Smooth muscle cell (in vitro differentiated cells): Measurements from ENCODE around the gene FCHSD2. TPM values are rescaled to one million over a fixed set of nuclear protein-coding genes. Genes with fewer than 3 reads are reported as not detected.
"Not testable (repeated sequence)": the region's sequence is repeated elsewhere in the genome, so short reads cannot be mapped to it uniquely, and the experiment has no call there.

ENCODE experiments used
- DNase-seq: peaks from one replicate; lab custom pipeline; 2025; ENCODE audit not compliant: unreplicated experiment; lab: John Stamatoyannopoulos, UW
- H2AFZ ChIP-seq: fragments of 200-600 bp; sonication (generic); 2 replicates; pipeline ENCODE4 v1.6.0; 2016; ENCODE audit warnings: antibody characterized with exemption, low read depth, mild to moderate bottlenecking
- H3F3A ChIP-seq: fragments of 200-600 bp; sonication (generic); 2 replicates; pipeline ENCODE4 v1.6.0; 2017; ENCODE audit warnings: antibody characterized with exemption, low read depth
- H3K27ac ChIP-seq: fragments of 200-600 bp; sonication (generic); 2 replicates; pipeline ENCODE4 v1.5.1; 2016; ENCODE audit warnings: low read depth, mild to moderate bottlenecking
- H3K27me3 ChIP-seq: fragments of 200-600 bp; sonication (generic); 2 replicates; pipeline ENCODE4 v1.6.1; 2016; ENCODE audit warnings: low read depth, mild to moderate bottlenecking
- H3K36me3 ChIP-seq: fragments of 200-600 bp; sonication (generic); 2 replicates; pipeline ENCODE4 v1.5.1; 2016; ENCODE audit warnings: low read depth
- H3K4me1 ChIP-seq: fragments of 200-600 bp; sonication (generic); 2 replicates; pipeline ENCODE4 v1.5.1; 2016; ENCODE audit warnings: low read depth
- H3K4me2 ChIP-seq: fragments of 200-600 bp; sonication (generic); 2 replicates; pipeline ENCODE4 v1.6.0; 2016; ENCODE audit warnings: mild to moderate bottlenecking
- H3K4me3 ChIP-seq: fragments of 200-600 bp; sonication (generic); 2 replicates; pipeline ENCODE4 v1.5.1; 2016; ENCODE audit warnings: mild to moderate bottlenecking
- H3K79me2 ChIP-seq: fragments of 200-600 bp; sonication (generic); 2 replicates; pipeline ENCODE4 v1.6.0; 2016; ENCODE audit warnings: low read depth, mild to moderate bottlenecking
- H3K9ac ChIP-seq: fragments of 200-600 bp; sonication (generic); 2 replicates; pipeline ENCODE4 v1.6.0; 2016; ENCODE audit warnings: low read depth
- H3K9me3 ChIP-seq: fragments of 200-600 bp; sonication (generic); replicated peaks from 2 replicates; pipeline ENCODE4 v1.5.1; 2016; ENCODE audit warnings: low read depth
- H4K20me1 ChIP-seq: fragments of 200-600 bp; sonication (generic); 2 replicates; pipeline ENCODE4 v1.6.0; 2016; ENCODE audit warnings: low read depth
- CTCF ChIP-seq: fragments of 200-600 bp; sonication (generic); IDR thresholded peaks from 2 replicates; pipeline ENCODE4 v1.5.1; 2017; ENCODE audit warnings: borderline replicate concordance, mild to moderate bottlenecking, antibody characterized with exemption; ENCODE audit not compliant: insufficient read depth, poor library complexity, severe bottlenecking
- WGBS: methylation state at CpG from one replicate; pipeline ENCODE4 v1.1.7; 2016; ENCODE audit warnings: low lambda C conversion rate; 5-methylcytosine and 5-hydroxymethylcytosine counted together
- polyA plus RNA-seq: library from polyadenylated mRNA; unstranded; fragments of >200 nt; fragmentation: Nextera tagmentation; extraction: Ambion mirVana; gene quantifications from 2 replicates; pipeline ENCODE4 v1.2.1, GENCODE V29; 2016
- total RNA-seq: library from RNA; depleted of rRNA; stranded (reverse); fragments of >200 nt; gene quantifications from 2 replicates; pipeline ENCODE4 v1.2.3, GENCODE V29; 2014

The FCHSD2 gene
- total and polyA plus RNA-seq, 2 experiments from 2014 or later, result 14.6 to 24.3 TPM

DNA sequence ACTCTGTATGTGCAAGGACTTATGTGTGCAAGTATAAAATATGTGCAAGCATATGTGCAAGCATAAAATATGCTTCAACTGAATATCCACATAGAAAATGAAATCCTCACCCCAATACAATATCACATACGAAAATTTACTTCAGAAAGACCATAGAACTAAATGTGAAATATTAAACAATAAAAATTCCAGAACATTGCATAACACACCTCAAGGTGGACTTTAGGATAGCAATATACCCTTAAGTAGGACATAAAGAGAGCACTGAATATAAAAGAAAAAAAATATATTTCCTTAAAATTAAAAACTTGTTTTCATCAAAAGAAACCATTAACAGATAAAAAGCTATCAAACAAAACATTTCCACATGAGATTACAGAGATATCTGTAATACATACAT is 67.8 kb downstream of the FCHSD2 start:
- H3K4me2 ChIP-seq, result no peak overlapping the region
- H3K27me3 ChIP-seq, result no peaks in the 10 kb centered on the region
- H3K9me3 ChIP-seq, result no peaks in the 10 kb centered on the region
- H2AFZ ChIP-seq, result no peak overlapping the region
- no peak overlapping the region for H3K9ac ChIP-seq
- H3F3A ChIP-seq, result no peaks in the 10 kb centered on the region
- no peak for TF ChIP-seq CTCF
- no peak overlapping the region for H3K4me3 ChIP-seq
- no peak overlapping the region for H3K27ac ChIP-seq
- 92% methylated on average over 1 of the region's 1 CpG for WGBS
- peaks cover 41% of the 10 kb centered on the region for H4K20me1 ChIP-seq
- H3K36me3 ChIP-seq, result peaks cover 14% of the 10 kb centered on the region
- no peaks in the 10 kb centered on the region for H3K4me1 ChIP-seq
- DNase-seq, result no peak
- peaks cover 24% of the 10 kb centered on the region for H3K79me2 ChIP-seq

GRCh38 chr11:73072935-73073481 is 69.1 kb downstream of the FCHSD2 start:
- DNase-seq, result no peak
- Histone ChIP-seq H3K27me3 (no peaks in the 10 kb centered on the region), H2AFZ (no peak overlapping the region), H4K20me1 (peaks cover 41% of the 10 kb centered on the region), H3K4me3 (no peak overlapping the region), H3K79me2 (peaks cover 24% of the 10 kb centered on the region), H3K9ac (no peak overlapping the region), H3K4me1 (no peaks in the 10 kb centered on the region), H3K9me3 (no peaks in the 10 kb centered on the region), H3K4me2 (no peak overlapping the region), H3F3A (no peaks in the 10 kb centered on the region), H3K36me3 (peaks cover 10% of the 10 kb centered on the region), H3K27ac (no peak overlapping the region)
- TF ChIP-seq CTCF, result no peak
- 89% methylated on average over 2 of the region's 2 CpGs for WGBS

DNA sequence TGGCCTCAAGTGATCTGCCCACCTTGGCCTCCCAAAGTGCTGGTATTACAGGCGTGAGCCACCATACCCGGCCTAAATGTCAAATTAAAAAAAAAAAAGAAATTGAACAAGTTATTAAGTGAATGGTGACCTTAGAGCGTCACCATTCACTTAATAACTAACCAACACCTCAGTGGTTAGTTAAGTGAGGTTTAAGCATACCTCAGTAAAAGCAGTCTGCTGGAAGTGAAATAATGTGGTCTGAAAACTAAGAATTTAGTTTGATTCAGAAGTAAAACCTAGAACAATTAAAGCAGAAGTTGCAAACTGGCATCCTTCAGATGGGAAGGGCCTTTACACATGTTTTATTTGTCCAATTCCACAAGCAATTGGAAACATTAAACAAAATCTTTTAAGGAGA is 71.5 kb downstream of the FCHSD2 start:
- Histone ChIP-seq H3K4me2 (no peak overlapping the region), H3K27me3 (no peaks in the 10 kb centered on the region), H3K4me1 (no peaks in the 10 kb centered on the region), H4K20me1 (peaks cover 58% of the 10 kb centered on the region), H3K9me3 (no peaks in the 10 kb centered on the region), H2AFZ (no peak overlapping the region), H3K36me3 (no peaks in the 10 kb centered on the region), H3K9ac (no peak overlapping the region), H3K79me2 (peaks cover 14% of the 10 kb centered on the region), H3K27ac (no peak overlapping the region), H3K4me3 (no peak overlapping the region), H3F3A (no peaks in the 10 kb centered on the region)
- 99% methylated on average over 3 of the region's 3 CpGs for WGBS
- TF ChIP-seq CTCF, result no peak
- DNase-seq, result no peak

GRCh38 chr11:73061857-73062424 is 80.2 kb downstream of the FCHSD2 start:
- WGBS, result 91% methylated on average over 3 of the region's 3 CpGs
- H3F3A ChIP-seq, DNase-seq, H3K27ac ChIP-seq, H3K36me3 ChIP-seq, H3K4me3 ChIP-seq, H3K4me1 ChIP-seq, H3K4me2 ChIP-seq, H3K9me3 ChIP-seq, H3K27me3 ChIP-seq, H2AFZ ChIP-seq, H3K9ac ChIP-seq: not testable (repeated sequence)
- Histone ChIP-seq H4K20me1 (peaks cover 83% of the 10 kb centered on the region), H3K79me2 (peaks cover 28% of the 10 kb centered on the region)

- H3K27me3 ChIP-seq, H3K9me3 ChIP-seq, H2AFZ ChIP-seq, H3F3A ChIP-seq, H3K4me3 ChIP-seq, H3K4me1 ChIP-seq, H3K27ac ChIP-seq, H3K4me2 ChIP-seq, DNase-seq, H3K36me3 ChIP-seq, H3K9ac ChIP-seq: not testable (repeated sequence)
- 84% methylated on average over 10 of the region's 10 CpGs for WGBS
- Histone ChIP-seq H3K79me2 (peaks cover 28% of the 10 kb centered on the region), H4K20me1 (peaks cover 81% of the 10 kb centered on the region)
Observed at GRCh38 chr11:73061434-73061833, 80.7 kb downstream of the FCHSD2 start.
